ENCODE measurements around the gene TMEM167A. TPM values are rescaled to one million over a fixed set of nuclear protein-coding genes. Genes with fewer than 3 reads are reported as not detected.

TMEM167A gene
- total and polyA plus RNA-seq, 10 donors: 19.3 to 68.7 (median 51.8) TPM

DNA sequence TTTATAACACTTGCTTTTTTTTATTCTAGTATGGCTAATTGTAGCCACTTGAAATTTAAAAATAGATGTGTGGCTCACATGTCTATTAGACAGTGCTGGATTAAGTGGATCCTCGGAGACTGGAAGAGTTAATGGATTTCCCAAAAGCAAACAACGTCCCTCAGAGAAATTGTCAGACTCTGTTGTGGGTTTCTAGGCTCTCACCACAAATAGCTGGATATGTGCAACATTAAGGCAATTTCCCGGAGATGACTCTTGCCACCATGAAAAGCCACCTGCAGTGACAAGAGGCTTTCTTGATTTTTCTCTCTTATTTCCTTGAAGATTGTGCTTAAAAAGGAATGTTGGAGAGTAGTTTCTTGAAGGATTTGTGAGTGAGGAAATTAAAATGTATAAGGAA, 43.2 kb downstream of the TMEM167A start:
- no peaks in the 10 kb centered on the region for H3K9me3 ChIP-seq
- H3K4me3 ChIP-seq: no peak overlapping the region
- no peak for DNase-seq
- H3K27ac ChIP-seq: no peak overlapping the region
- TF ChIP-seq POLR2A (IDR thresholded peaks at IDR 0.05) (no peak), POLR2AphosphoS5 (IDR thresholded peaks at IDR 0.05) (no peak)
- TF ChIP-seq, protein P1, sequence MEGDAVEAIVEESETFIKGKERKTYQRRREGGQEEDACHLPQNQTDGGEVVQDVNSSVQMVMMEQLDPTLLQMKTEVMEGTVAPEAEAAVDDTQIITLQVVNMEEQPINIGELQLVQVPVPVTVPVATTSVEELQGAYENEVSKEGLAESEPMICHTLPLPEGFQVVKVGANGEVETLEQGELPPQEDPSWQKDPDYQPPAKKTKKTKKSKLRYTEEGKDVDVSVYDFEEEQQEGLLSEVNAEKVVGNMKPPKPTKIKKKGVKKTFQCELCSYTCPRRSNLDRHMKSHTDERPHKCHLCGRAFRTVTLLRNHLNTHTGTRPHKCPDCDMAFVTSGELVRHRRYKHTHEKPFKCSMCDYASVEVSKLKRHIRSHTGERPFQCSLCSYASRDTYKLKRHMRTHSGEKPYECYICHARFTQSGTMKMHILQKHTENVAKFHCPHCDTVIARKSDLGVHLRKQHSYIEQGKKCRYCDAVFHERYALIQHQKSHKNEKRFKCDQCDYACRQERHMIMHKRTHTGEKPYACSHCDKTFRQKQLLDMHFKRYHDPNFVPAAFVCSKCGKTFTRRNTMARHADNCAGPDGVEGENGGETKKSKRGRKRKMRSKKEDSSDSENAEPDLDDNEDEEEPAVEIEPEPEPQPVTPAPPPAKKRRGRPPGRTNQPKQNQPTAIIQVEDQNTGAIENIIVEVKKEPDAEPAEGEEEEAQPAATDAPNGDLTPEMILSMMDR (IDR thresholded peaks at IDR 0.05 in 8 of 11, conservative IDR thresholded peaks at IDR 0.05 in 3 of 11): no peak
- no peaks in the 10 kb centered on the region for H3K4me1 ChIP-seq
- no peaks in the 10 kb centered on the region for H3K27me3 ChIP-seq (replicated peaks in 1 of 7)
- WGBS, 5 donors: 65 to 78% (median 69%) methylated on average over 3 of the region's 3 CpGs
- intact Hi-C loops (cut with DNase I; ENCODE audit: low total_unique reads): no loop called here
- H3K36me3 ChIP-seq: no peaks in the 10 kb centered on the region

DNA sequence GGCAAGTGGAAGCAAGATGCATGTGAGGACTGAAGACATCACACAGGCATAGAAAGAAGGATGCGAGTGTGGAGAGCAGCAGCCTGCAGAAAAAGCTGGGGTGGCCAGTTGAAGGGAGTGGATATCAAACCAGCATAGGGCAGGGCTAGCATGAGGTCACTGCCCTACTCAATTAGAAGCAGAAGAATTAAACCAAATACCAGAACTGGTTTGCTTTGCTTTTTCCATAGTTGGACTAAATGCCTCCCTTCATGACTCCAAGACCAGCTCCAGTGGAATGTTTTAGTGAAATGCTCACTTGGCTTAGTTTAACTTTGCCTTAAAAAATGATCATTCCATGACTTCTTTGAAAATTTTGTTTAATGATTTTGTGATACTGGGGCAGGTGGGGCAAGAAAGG, 45.8 kb downstream of the TMEM167A start:
- Histone ChIP-seq H3K27ac (no peak overlapping the region), H3K4me3 (no peak overlapping the region), H3K27me3 (replicated peaks in 1 of 7) (no peaks in the 10 kb centered on the region), H3K4me1 (no peaks in the 10 kb centered on the region), H3K9me3 (no peaks in the 10 kb centered on the region), H3K36me3 (no peaks in the 10 kb centered on the region)
- 88 to 100% (median 96%) methylated on average over 1 of the region's 1 CpG for WGBS, 5 donors
- DNase-seq: no peak
- intact Hi-C loops (cut with DNase I; ENCODE audit: low total_unique reads): no loop called here
- no peak for TF ChIP-seq POLR2AphosphoS5 (IDR thresholded peaks at IDR 0.05)
- TF ChIP-seq, protein P1 (IDR thresholded peaks at IDR 0.05 in 8 of 11, conservative IDR thresholded peaks at IDR 0.05 in 3 of 11): no peak
- no peak for TF ChIP-seq POLR2A (IDR thresholded peaks at IDR 0.05)

DNA sequence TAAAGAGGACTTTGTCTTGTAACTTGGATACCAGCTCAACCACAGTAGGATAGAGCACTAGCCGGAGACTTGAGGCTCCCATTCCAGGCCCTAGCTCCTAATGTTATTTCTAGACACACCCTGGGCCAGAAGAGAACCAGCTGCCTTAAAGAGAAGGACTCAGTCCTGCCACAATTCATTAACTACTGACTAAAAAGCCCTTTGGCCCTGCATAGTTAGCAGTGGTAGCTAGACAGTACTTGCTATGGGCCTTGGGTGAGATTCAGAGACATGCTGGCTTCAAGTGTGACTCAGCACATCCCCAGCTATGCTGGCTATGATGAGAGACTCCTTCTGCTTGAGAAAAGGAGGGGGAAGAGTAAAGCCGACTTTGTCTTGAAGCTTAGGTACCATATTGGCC, 47.3 kb downstream of the TMEM167A start:
- Histone ChIP-seq H3K27me3 (replicated peaks in 1 of 7) (no peaks in the 10 kb centered on the region), H3K27ac (no peak overlapping the region), H3K9me3 (no peaks in the 10 kb centered on the region), H3K4me3 (no peak overlapping the region), H3K4me1 (no peaks in the 10 kb centered on the region), H3K36me3 (no peaks in the 10 kb centered on the region)
- intact Hi-C loops (cut with DNase I; ENCODE audit: low total_unique reads): no loop called here
- WGBS, 5 donors: 94 to 100% (median 96%) methylated on average over 2 of the region's 2 CpGs
- no peak for TF ChIP-seq POLR2AphosphoS5 (IDR thresholded peaks at IDR 0.05)
- no peak for TF ChIP-seq POLR2A (IDR thresholded peaks at IDR 0.05)
- TF ChIP-seq, protein P1 (IDR thresholded peaks at IDR 0.05 in 8 of 11, conservative IDR thresholded peaks at IDR 0.05 in 3 of 11): no peak
- DNase-seq: no peak

DNA sequence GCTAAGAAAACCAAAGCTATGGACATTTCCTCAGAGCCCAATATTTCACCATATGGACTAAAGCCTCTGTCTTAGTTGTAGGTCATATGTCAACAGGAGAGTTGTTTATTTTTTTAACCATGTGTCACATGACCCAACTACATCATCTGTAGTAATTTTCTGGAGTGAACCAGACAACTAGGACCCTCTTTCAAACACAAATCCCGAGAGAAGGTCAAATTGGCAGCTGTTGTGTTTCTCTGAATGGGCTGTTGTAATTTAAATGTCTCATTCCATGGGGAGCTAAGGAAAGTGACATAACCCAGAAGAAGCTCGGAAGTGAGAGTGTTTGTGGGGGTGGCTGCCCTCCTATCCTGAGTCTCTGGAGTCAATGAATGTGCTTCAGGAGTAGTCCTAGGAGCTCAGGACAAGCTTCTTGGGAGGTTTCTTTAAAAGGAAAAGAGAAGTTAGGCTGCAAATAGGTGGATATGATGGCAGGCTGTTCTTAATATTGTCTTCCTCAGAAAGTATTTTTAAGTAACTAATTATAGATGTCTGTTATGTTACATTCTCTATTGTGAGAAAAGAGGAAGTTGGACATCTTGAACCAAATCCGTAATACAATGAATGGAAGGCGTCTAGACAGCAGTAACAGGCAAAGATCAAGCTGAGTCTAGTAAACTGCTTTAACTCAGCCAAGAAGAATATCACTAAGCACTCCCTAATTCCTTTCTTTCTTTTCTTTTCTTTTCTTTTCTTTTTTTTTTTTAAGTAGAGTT, 50.1 kb downstream of the TMEM167A start:
- no peak overlapping the region for H3K4me3 ChIP-seq
- intact Hi-C loops (cut with DNase I; ENCODE audit: low total_unique reads): no loop called here
- no peaks in the 10 kb centered on the region for H3K9me3 ChIP-seq
- TF ChIP-seq POLR2AphosphoS5 (IDR thresholded peaks at IDR 0.05): no peak
- TF ChIP-seq, protein P1 (IDR thresholded peaks at IDR 0.05 in 8 of 11, conservative IDR thresholded peaks at IDR 0.05 in 3 of 11): no peak
- TF ChIP-seq POLR2A (IDR thresholded peaks at IDR 0.05): no peak
- no peaks in the 10 kb centered on the region for H3K27me3 ChIP-seq (replicated peaks in 1 of 7)
- DNase-seq: no peak
- no peak overlapping the region for H3K27ac ChIP-seq
- 18 to 45% (median 42%) methylated on average over 4 of the region's 4 CpGs for WGBS, 5 donors
- no peaks in the 10 kb centered on the region for H3K36me3 ChIP-seq
- no peaks in the 10 kb centered on the region for H3K4me1 ChIP-seq

Measured in spleen (tissue), 11 donors.